ENCODE results near the gene SEMA6C.

DNA sequence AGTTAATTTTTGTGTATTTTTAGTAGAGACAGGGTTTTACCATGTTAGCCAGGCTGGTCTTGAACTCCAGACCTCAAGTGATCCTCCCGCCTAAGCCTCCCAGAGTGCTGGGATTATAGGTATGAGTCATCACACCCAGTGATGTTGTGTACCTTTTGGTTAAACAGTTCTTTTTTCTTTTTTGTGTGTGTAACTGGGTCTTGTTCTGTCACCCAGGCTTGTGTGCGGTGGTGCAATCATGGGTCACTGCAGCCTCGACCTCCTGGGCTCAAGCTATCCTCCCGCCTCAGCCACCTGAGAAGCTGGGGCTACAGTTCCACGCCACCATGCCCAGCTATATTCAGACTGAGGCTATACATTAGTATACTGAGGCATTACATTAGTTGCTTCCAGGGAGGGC lies 38.1 kb downstream of the SEMA6C start:
- TF ChIP-seq CTCF (IDR thresholded peaks at IDR 0.05; ENCODE audit: low read depth, low read length) (no peak), POLR2A (IDR thresholded peaks at IDR 0.05; ENCODE audit: extremely low read depth, insufficient read length) (no peak)
